Ovary (tissue), 3 donors: ENCODE measurements around the gene TAAR9.

Experiments used
- POLR2A ChIP-seq: fragments of 450-650 bp; IDR thresholded peaks from one replicate; pipeline ENCODE4 v1.6.1; 2017; ENCODE audit warnings: antibody characterized with exemption, mild to moderate bottlenecking, moderate library complexity
- TF ChIP-seq, protein P1 (sequence below), 3 donors: fragments of 450-650 bp in 2 of 3; fragments of 200-600 bp in 1 of 3; IDR thresholded peaks; one replicate each; pipeline versions ENCODE4 v1.5.1 to v1.8.0; 2016 to 2022; ENCODE audit warnings: antibody characterized with exemption in 3 of 3, mild to moderate bottlenecking in 1 of 3
- donor health status: DM: no; HTN: no; CAD: no.

DNA sequence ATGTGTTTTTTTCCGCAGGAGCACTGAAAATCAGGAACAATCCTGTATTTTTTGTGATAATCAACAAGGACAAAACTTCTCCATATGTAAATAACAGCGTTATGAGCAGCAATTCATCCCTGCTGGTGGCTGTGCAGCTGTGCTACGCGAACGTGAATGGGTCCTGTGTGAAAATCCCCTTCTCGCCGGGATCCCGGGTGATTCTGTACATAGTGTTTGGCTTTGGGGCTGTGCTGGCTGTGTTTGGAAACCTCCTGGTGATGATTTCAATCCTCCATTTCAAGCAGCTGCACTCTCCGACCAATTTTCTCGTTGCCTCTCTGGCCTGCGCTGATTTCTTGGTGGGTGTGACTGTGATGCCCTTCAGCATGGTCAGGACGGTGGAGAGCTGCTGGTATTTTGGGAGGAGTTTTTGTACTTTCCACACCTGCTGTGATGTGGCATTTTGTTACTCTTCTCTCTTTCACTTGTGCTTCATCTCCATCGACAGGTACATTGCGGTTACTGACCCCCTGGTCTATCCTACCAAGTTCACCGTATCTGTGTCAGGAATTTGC is 32.2 kb downstream of the TAAR9 start, which contains the start of gene TAAR6:
- TF ChIP-seq, protein P1, sequence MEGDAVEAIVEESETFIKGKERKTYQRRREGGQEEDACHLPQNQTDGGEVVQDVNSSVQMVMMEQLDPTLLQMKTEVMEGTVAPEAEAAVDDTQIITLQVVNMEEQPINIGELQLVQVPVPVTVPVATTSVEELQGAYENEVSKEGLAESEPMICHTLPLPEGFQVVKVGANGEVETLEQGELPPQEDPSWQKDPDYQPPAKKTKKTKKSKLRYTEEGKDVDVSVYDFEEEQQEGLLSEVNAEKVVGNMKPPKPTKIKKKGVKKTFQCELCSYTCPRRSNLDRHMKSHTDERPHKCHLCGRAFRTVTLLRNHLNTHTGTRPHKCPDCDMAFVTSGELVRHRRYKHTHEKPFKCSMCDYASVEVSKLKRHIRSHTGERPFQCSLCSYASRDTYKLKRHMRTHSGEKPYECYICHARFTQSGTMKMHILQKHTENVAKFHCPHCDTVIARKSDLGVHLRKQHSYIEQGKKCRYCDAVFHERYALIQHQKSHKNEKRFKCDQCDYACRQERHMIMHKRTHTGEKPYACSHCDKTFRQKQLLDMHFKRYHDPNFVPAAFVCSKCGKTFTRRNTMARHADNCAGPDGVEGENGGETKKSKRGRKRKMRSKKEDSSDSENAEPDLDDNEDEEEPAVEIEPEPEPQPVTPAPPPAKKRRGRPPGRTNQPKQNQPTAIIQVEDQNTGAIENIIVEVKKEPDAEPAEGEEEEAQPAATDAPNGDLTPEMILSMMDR (IDR thresholded peaks at IDR 0.05): no peak
- no peak for TF ChIP-seq POLR2A
